GM19438 (cell line): ENCODE data around the gene SIL1.

Experiments
- ATAC-seq: cut with Tn5 transposase; IDR thresholded peaks from one replicate; pipeline ENCODE4 v1.9.1; 2021; ENCODE audit warnings: low read depth; ENCODE audit not compliant: unreplicated experiment

SIL1 gene

DNA sequence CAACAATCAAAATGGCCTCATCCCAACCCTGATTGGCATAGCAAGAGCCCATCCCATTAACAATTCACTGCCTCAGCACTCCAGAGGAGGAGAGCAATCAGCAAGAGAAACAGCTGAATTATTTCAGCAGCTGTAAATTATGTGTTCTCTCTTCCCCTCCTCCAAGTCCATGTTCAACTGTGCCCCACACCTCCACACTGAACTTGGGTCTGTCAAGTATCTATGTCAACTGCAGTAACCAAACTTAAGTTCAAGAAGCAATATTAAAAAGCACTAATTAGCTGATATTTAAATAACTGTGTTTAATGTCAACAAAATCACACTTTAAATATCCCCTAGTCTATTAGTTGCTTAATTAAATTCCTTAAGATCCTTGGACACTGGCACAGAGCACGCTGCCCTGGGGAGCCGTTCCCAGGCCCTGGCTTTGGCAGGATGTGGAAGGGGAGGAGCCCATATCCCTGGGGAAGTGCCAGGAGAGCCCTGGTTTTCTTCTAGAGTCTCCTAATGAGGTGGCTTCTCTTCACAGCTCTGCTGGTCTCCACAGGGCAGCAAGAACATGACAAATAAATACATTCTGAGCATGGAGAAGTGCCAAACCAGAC lies 50.6 kb downstream of the SIL1 start:
- ATAC-seq: no peak

DNA sequence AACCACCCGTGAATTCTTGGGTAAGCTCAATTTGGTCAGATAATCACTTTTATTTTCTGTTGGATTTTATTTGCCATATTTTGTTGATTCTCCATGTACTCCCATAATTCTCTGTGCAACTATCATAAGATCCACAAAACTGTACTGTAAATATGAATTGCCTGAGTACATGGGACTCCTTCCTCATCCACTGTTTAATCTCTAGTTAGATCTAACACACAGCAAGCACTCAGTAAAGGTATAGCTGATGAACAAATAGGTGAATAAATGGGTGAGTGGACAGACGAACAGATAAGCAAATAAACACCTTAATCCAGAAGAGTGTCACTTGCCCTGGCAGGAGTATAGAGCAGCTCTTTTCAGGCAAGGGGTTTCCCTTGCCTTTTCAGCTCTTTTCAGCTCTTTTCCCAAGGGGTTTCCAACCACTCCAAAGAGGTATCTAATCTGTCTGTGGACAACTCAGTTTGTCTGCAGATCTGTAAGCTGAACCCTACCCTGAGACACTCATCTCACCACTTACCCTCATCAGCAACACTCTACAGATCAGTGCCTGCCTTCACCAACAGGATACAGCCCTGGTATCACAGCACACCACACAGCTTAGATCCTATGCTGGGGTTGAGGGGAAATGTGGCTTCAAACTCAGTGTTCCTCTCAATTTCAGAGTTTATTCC lies 51.2 kb downstream of the SIL1 start:
- no peak for ATAC-seq

DNA sequence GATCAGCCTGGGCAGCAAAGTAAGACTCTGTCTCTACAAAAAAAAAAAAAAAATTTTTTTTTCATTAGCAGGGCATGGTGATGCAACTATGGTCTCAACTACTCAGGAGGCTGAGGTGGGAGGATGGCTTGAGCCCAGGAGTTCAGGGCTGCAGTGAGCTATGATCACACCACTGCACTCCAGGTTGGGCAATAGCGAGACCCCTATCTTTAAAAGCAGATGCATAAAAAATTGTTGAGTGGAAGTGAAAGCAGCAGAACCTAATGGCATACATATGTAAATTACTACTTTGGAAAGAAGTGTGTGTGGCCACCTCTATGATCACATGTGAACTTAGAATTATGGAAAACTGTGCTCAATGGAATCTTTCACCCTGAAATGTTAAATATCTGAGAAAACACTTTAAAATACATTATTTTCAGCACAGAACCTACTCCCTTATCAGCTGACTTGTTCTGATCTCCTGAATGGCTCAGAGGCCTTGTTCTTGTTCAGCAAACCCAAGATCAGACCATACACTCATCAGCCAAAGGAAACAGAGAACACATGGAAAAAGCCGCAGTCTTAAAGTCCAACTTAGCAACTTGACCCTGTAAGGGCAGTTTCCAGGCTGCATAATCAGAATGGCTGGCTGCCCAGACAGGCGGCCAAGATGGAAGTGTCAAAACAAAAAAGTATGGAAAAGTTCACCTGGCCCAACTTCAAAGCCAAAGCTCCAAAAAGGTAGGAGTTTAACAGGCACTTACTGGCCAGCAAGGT lies 56.5 kb downstream of the SIL1 start:
- ATAC-seq: no peak

DNA sequence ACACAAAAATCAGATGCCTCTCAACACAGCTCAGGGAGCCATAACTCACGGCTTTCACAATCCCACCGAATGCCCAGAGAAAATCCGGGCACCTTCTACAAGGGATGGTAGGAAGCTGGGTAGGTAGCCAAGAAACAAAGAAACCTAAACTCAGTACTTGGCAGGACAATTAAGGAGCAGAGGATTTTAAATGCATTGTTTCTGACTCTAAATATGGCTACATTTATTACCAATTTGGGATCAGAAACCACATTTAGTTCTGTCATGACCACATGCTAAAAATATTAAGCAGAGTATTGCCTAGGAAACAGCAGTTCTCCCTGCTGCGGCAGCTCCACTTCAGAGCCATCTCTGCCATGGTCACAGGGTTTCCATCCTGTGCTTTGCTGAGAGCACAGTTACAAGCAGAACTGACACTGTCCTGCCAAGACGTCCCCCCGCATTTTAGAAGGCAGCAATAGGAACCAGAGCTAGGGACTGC lies 57.5 kb downstream of the SIL1 start:
- ATAC-seq: no peak

DNA sequence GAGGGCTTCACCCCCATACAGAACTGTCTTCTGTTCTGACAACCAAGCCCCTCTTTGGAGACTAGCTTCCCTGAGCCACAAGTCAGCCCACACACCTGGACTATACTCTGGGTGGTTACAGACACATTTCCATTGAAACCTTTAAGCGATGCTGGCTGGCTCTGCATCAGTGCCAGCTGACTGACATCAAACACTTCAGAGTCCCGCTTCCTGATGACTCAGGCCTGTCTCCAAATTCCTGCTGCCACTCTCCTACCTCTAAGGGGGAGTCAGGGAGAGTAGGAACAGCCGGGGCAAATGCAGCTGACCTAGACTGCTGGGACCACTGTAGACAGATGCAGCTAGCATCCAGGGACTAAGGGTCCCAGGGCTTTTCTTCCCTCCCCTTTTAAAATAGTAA lies 59.4 kb downstream of the SIL1 start:
- ATAC-seq: no peak

DNA sequence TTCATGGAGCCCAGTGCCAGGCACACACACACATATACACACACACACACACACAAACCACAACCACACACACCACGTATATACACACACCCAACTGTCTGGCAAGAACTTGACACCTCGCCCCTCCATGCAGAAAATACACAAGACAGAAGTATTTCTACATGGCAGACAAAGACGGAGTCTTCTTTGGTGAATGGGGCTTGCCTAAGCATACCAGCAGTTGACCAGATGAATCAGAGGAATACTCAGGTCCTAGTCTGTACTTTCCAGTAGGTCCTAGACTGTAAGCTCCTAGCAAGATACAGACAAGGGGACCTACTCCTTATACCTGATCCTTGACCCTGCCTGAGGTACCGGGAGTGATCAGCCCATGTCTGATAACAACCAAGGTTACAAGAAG lies 60.1 kb downstream of the SIL1 start:
- no peak for ATAC-seq

DNA sequence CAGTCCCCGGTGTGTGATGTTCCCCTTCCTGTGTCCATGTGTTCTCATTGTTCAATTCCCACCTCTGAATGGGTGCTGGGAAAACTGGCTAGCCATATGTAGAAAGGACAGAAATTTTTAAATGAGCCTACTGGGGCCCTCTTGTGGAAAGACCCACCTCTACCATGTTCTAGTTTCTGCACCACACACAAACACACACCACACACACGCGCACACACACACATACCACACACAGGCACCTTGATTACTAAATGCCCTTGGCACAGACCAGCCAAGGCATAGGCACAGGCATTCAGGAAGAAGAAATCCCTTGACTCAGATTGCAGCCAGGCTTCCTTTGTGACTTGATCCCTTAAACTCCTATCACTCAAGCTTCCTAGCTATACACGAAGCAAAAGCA lies 60.5 kb downstream of the SIL1 start:
- ATAC-seq: no peak

DNA sequence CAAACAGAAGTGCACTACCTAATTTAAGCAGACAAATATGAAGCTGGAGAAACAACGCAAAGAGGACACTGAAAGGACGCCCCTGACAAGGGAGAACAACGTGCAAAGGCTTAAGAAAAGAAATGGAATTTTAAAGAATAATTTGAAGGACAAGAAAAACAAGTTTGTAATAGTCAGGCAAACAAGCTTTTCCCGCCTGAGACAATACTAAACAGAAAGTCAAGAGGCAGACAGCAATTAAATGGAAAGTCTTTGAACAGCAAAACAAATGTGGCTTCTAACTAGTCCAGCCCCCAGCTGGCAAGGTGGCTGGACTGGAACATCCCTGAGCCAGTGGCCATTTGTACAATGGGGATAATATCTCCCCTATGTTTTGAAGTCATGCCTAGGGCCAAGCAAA lies 63.3 kb downstream of the SIL1 start:
- no peak for ATAC-seq

DNA sequence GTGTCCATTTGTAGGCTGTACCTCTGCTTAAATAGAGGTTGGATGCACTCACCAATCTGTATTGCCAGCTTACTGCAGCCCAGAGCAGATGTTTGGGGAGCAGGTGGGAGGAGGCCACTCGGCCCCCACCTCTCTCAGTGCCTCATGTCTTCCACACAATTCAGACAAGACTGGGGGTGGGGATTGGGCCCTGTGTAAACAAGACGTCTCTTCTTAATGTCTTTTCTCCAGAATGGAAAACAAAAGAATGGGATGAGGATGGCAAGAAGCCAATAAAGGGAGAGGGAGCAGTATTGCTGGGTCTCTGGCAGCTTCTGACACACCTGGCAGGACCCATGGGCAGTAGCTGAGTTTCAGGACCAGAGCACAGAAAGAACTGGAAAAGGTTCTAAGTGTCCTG lies 64.9 kb downstream of the SIL1 start:
- no peak for ATAC-seq

DNA sequence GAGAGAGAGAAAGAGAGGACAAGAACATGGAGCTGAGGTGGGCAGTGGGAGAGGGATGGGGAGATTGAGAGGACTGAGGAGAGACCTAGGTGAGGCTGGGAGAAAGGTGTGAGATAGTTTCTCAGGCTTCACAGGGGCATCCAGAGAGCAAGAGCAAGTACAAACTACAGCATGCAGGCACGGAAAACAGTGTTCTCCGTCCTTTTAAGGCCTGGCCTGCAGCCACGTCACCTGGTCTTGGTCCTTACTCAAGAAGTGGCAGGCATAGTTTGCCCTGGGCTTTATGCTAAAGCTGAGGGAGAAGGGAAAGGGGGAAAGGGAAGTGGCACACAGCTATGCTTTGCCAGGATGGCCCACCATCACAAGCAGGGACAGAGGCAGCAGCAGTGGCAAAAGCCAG lies 65.7 kb downstream of the SIL1 start:
- no peak for ATAC-seq

DNA sequence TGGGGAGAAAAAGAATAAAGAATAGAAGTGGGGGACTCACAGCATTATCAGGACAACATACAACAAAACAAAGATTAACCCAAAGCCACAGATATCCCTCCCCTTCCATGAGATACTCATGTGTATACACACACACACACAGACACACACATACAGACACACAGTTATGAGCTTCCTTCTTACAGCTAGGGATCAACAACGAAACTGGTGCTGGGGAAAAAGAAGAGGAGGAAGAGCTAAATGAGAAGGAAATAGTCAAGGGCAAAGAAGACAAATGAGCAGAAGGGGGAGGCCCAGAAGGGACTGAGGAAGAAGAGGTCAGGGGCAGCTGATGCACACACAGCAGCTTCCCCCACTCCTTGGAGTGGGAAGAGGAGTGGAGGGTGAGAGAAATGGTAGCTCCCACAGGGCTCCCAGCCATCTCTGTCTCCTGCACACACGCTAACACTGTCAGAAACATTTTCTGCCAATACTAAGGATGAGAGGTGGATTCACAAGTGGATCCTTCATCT lies 66.2 kb downstream of the SIL1 start:
- no peak for ATAC-seq

DNA sequence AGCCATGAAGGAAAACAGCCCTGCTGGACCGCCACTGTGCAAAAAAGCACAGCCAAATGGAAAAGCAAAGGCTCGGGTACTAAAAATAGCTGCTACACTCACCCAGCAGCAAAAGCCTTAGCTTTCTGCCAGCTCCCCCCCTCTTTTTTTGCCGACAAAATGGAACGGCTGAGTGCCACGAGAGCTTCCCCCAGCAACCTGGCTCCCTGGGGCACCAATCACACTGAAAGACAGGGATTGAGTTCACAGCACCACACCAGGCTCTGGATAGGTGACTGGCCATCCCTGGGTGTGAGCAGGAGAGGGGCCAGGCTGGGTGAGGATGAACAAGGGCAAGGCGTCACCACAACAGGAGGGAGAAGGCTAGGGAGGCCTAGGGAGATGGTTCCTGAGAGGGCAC lies 66.7 kb downstream of the SIL1 start:
- ATAC-seq: no peak

DNA sequence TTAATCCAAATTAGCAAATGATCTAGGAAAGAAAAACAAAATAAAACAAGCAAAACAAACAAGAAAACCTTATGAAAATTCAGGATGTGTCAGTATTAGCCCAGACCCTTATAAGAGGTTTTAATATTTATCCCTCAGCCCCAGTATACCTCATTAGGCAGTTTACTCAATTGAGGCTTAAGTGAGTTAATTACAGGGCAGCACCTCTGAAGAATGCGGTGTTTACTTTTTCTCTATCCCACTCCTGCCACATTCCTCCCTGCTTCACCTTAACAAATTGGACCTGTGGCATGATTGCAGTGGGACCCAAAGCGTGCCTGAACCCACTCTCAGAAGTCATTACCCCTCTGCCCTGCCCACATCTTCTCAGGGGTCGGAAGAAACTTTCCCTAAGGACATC lies 67.1 kb downstream of the SIL1 start:
- ATAC-seq: no peak

DNA sequence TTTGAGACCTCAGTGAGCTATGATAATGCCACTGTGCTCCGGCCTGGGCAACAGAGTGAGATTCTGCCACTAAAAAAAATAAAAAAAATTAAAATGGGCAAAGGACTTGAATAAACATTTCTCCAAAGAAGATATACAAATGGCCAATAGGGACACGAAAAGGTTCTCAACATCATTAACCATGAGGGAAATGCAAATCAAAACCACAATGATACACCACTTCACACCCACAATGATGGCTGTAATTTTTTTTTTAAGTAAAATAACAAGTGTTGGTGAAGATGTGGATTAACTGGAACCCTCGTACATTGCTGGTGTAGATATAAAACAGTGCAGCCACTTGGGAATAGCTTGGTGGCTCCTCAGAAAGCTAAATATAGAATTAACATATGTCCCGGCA lies 68.0 kb downstream of the SIL1 start:
- no peak for ATAC-seq

DNA sequence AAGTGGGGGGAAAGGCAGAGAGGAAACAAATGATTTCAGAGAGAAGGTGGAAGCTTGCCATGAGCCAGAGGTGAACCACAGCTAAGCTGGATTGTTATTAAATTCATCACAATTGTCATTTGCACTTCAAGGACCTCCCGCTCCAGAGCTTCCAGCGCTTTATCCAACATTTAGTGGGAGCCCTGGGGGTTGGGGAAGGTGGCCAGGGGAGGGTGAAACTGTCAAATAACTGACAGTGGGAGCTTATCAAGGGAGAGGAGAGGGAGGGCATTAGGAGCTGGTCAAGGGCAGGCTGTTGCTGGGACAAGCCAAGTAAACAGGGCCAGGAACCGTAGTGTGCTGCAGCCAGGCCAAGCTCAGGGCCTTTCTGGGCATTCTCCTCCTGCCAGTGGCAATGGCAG lies 71.5 kb downstream of the SIL1 start:
- no peak for ATAC-seq

DNA sequence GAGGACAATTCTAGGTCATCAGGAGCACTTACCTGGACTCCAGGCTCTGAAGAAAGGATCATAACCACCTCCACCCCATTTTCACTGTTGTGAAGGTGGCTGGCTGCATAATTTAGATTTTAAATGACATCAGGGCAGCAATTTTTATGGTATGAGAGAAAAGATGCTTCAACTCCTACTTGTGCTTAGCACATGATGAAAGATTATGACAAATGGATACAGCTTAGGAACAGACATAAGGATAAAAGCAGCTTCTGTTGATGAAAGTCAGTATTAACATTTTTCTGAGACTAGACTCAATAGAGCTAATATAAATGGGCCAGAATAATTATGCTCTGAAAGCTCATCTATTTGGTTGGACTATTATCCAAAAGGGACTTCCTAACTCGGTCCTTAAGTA lies 72.2 kb downstream of the SIL1 start:
- no peak for ATAC-seq

DNA sequence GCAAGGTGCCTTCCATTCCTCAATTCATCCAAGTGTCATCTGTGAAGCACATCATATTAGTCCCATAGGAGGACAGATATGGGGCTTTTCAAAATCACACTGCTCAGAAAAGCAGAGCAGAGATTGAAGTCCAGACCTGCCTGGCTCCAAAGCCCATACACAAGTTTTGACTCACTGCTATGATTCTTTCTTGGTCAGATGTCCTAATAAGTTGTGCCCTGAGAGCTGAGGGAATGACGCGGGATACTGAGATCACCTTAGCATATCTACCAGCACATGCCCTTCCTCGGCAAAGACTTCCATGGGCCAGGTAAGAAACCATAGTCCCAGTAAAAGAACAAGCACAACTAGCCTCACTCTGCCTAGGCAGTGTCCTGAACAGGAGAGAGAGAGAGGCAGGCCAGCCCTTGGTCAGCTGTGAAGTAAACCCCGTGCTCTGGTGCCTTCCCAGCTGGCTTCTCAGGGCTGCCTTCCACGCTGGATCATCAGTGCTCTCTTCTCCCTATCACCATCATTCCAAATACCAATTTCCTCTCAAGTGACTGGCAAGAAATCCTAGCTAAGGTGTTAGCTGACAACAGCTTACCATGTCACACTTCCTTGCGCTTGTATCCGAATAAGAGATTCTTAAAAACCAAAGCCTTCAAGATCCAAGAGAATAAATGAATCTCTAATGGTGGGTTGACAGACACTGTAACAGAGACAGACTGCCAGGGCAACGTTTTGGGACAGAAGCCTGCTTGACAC lies 73.2 kb downstream of the SIL1 start:
- ATAC-seq: no peak

DNA sequence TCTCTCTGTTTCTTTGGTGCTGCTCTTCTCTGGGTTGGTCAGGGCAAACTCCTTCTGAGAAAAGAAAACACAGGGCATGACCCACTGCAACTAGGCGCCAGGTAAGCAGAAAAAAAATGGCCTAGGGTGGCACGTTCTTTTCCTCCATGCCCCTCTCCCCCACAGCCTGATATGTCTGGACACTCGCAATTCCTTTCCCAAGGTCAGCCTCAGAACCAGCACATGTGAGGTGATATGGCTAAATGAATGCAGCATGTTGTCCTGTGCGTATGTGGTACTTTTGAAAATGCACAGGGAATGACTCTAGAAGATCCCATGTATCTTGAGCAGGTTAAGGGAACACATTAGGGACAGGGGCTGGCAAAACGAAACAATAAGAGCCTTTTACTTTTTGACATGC lies 77.0 kb downstream of the SIL1 start:
- ATAC-seq: no peak

DNA sequence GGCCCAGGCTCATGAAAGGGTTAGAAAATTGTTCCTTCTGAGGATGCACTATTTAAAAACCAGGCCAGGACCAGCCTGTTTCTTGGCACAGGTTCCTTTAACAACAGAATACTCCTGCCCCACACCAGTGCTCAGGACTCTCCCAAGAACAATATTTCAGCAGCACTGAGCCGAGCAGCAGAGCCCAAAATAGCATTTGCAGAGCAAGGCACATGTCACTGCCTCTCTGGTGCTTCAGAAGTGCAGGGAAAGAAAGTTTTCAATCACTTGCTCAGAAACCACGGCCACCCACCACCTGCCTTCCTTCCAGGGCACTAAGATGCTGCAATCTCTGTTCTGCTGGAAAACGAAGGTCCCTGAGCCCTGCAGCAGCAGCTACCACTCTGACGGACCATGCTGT lies 77.6 kb downstream of the SIL1 start:
- ATAC-seq: no peak

DNA sequence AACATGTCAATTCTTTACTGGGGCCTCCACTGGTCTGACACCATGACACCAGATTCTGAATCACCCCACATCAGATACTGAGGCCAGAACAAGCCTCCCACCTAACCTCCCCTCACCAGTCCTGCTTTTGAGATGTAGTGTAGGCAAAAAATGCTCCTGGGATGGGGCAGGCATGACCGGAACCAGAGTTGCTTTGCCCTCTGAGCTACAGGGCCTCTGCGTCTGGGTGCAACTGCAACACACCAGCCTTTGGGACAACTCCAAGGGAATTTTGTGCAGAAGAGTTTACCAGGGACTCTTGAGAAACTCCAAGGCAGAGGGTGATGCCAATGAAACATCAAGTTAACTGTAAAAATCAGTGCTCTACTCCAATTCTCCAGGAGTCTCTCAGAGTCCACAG lies 79.4 kb downstream of the SIL1 start:
- ATAC-seq: no peak

DNA sequence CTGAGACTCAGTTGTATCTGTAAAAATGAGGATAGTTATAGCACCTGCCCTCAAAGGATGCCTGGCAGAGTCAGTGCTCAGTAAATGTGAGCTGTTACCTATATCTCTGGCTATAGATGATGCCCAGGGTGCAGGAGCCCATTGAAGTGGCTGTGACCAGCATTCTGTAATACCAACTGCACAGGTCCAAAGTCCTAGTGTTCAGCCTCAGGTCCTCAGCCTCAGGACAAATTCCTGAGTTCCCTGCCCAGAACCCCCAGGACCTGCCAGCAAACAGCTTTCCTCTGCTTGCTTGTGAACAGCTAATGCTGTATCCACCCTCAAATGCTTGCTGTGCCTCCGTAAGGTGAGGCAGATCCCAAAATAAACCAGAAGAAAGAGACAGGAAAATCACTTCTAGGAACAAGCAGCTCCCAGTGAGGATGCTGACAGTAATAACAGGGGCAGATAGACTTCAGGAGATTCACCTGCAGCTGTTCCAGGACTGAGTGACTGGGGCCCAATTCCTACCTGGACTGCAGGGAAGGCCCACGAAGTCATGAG lies 80.8 kb downstream of the SIL1 start:
- ATAC-seq: no peak
